ENCODE data around the gene METTL2B.
"Not testable (repeated sequence)": the region's sequence is repeated elsewhere in the genome, so short reads cannot be mapped to it uniquely, and the experiment has no call there.

METTL2B gene, protein sequence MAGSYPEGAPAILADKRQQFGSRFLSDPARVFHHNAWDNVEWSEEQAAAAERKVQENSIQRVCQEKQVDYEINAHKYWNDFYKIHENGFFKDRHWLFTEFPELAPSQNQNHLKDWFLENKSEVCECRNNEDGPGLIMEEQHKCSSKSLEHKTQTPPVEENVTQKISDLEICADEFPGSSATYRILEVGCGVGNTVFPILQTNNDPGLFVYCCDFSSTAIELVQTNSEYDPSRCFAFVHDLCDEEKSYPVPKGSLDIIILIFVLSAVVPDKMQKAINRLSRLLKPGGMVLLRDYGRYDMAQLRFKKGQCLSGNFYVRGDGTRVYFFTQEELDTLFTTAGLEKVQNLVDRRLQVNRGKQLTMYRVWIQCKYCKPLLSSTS

DNA sequence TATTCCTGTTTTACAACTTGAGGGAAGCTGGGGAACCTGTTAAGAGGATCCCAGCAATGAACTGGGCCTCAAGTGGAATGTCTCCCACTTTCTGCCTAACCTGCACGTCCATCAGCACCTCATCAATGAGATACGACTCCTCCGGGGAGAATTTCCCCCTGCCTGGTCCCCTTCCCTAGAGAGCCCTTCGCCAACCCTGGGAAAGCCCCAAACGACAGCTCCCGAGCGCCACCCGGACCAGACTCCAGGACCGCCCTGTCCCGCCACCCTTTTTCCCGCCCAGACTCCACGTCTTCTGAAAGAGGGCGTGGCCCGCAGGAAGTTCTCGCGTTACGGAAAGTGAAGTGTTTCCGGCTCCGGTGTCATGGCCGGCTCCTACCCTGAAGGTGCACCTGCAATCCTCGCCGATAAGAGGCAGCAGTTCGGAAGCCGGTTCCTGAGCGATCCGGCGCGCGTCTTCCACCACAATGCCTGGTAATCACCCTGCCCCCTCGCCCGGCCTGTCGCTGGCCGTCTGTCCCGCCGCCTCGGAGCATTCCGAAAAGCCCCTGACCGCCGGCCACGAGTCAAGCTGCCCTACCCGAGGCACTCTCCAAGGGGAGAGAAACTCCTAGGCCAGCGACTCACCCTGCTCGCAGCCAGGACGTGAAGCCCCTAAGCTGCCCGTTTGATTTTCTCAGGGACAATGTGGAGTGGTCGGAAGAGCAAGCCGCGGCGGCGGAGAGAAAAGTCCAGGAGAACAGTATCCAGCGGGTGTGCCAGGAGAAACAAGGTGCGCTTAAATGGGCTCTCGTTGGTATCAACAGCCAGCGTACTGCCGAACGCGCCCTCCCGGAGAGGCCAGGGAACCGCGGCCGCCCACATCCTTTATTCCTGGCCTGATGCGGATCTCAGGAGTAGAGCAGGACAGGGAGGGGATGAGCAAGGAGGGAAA, at the start of gene METTL2B:
Gene METTL2B, plus strand, starts transcription at position 347 of the 934 bp plus-strand sequence. Its CDS starts 18 bp downstream, at position 365.
- peak; percentile 91 for DNase-seq
- not testable (repeated sequence) for H3K9me3 Mint-ChIP-seq, H3K27me3 Mint-ChIP-seq
- H3K4me3 Mint-ChIP-seq, result peak within 1 kb of the TSS; percentile 98
- peak; percentile 95 for ATAC-seq
- H3K4me1 Mint-ChIP-seq, result peaks cover 41% of the 10 kb centered on the region
- peak within 1 kb of the TSS; percentile 94 for H3K27ac Mint-ChIP-seq
- peaks cover 26% of the 10 kb centered on the region for H3K36me3 Mint-ChIP-seq (ENCODE audit: low read depth)

DNA sequence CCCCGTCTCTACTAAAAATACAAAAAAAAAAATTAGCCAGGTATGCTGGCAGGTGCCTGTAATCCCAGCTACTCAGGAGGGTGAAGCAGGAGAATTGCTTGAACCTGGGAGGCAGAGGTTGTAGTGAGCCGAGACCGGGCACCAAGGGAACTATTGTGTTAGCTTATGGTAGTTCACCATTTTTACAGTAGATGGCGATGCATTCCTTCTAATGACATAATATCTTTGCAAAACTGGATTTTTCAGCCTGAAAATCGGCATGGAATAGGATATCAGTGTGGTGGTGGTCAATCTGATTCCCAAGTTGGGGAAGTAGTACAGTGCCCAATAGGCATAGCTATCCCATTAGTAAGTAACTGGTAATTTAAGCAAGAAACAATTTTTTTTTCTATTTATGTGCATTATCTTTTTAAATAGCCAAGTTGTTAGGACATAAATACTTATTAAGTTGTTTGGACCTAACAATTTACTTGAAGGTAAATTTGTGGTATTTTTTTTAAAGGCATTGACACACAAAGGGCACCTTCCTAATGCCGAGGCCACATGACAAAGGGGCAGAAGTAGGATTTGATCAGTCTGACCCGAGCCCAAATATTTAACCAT, 49.2 kb upstream of the METTL2B start:
- no peaks in the 10 kb centered on the region for H3K36me3 Mint-ChIP-seq (ENCODE audit: low read depth)
- no peaks in the 10 kb centered on the region for H3K9me3 Mint-ChIP-seq
- peaks cover 5% of the 10 kb centered on the region for H3K27me3 Mint-ChIP-seq
- no peak overlapping the region for H3K27ac Mint-ChIP-seq
- DNase-seq, result no peak
- peaks cover 2% of the 10 kb centered on the region for H3K4me1 Mint-ChIP-seq
- H3K4me3 Mint-ChIP-seq, result no peak overlapping the region
- ATAC-seq, result peak; percentile 52

DNA sequence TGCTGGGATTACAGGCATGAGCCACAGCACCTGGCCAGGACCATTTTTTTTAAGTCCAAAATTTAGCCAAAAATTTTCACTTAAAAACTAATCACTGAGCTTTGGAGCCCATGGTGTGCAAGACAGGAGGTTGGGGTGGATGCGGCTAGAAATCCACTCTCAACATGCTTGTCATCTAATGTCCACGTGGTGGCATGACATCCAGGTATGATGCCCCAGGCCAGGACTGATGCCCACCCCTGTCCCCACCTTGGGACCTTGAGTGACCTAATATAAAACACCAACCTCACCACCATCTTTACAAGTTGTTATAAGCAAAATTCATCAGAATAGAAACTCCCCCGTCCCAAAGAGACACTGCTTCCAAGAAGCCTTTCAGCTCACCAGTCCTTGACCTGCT, 46.3 kb upstream of the METTL2B start:
- Mint-ChIP-seq H3K36me3 (ENCODE audit: low read depth) (no peaks in the 10 kb centered on the region), H3K27me3 (peaks cover 7% of the 10 kb centered on the region), H3K9me3 (no peaks in the 10 kb centered on the region), H3K4me3 (no peak overlapping the region), H3K27ac (no peak overlapping the region), H3K4me1 (peaks cover 4% of the 10 kb centered on the region)
- DNase-seq, result no peak
- ATAC-seq, result no peak

DNA sequence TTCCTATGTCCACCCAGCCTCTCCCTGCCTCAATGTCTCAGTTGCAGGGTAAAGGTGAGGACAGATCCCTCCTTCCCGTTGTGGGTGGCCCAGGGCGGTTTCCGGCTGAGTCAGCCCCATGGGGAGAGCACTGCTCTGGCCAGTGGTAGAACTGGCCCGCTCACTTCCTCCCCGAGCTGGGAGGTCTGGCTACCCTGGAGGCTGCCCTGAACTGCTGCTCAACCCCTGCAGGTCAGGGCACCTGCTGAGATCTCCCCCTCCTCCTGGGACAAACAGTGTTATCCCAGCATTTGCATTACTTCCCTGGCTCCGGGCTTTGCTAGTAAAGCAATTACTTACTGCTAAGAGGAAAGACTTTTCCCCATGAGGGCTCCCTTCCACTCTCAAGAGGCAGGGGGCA, 45.3 kb upstream of the METTL2B start:
- DNase-seq (no peak), ATAC-seq (no peak)
- no peaks in the 10 kb centered on the region for H3K9me3 Mint-ChIP-seq
- no peaks in the 10 kb centered on the region for H3K36me3 Mint-ChIP-seq (ENCODE audit: low read depth)
- H3K4me1 Mint-ChIP-seq, result peaks cover 4% of the 10 kb centered on the region
- no peak overlapping the region for H3K4me3 Mint-ChIP-seq
- peaks cover 7% of the 10 kb centered on the region for H3K27me3 Mint-ChIP-seq
- H3K27ac Mint-ChIP-seq, result no peak overlapping the region

DNA sequence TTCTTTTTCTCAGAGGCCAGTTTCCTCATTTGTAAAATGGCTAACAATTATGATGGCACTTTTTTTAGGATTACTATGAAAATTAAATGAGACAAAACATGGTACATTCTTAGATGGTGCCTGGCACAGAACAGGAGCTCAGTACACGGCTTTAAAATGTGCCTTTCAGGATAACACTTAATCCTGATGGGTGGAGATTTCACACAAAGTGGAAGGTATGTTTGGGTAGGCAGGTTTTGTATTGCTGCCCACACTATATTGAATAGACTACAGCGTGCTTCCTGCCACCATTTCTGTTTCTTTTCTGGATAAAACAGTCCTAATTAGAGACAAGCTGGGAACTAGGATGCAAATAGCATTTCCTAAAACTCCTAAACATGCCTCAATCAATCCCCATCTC, 44.8 kb upstream of the METTL2B start:
- Mint-ChIP-seq H3K36me3 (ENCODE audit: low read depth) (no peaks in the 10 kb centered on the region), H3K27ac (no peak overlapping the region), H3K4me1 (peaks cover 4% of the 10 kb centered on the region), H3K27me3 (peaks cover 7% of the 10 kb centered on the region), H3K9me3 (no peaks in the 10 kb centered on the region), H3K4me3 (no peak overlapping the region)
- DNase-seq, result no peak
- no peak for ATAC-seq

DNA sequence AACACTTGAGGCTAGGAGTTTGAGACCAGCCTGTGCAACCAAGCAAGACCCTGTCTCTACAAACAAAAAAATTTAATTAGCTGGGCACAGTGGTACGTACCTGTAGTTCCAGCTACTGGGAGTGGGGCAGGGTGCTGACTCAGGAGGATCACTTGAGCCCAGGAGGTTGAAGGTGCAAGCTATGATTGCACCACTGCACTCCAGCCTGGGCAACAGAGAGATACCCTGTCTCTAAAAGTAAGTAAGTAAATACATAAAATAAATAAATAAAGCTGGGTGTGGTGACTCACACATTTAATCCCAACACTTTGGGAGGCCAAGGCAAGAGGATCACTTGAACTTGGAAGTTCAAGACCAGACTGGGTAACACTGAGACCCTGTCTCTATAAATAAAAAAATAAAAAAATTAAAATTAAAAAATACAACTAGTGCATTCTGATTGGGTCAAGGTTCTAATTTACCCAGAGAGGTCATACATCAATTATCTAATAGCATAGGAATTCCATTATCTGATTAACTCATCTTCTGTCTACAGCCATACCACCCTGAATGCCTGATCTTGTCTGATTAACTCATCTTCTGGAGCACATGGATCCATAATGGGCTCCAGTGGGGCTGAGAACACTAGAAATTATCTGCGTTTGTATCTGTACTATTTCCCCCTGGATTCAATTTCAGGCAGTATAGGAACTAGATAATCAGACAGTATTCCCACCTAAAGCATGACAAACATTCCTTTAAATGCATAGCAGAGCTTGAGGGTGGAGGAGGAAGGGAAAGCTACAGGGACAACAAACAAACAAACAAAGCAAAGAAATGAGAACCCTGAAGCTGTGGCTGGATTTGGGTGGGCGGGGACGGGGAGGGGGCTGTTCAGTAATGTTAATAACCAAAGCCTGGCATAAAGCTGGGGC, 41.9 kb upstream of the METTL2B start:
- ATAC-seq, result no peak
- no peaks in the 10 kb centered on the region for H3K9me3 Mint-ChIP-seq
- no peaks in the 10 kb centered on the region for H3K36me3 Mint-ChIP-seq (ENCODE audit: low read depth)
- peaks cover 3% of the 10 kb centered on the region for H3K27me3 Mint-ChIP-seq
- H3K27ac Mint-ChIP-seq, result no peak overlapping the region
- H3K4me3 Mint-ChIP-seq, result no peak overlapping the region
- no peak for DNase-seq
- H3K4me1 Mint-ChIP-seq, result peaks cover 4% of the 10 kb centered on the region

DNA sequence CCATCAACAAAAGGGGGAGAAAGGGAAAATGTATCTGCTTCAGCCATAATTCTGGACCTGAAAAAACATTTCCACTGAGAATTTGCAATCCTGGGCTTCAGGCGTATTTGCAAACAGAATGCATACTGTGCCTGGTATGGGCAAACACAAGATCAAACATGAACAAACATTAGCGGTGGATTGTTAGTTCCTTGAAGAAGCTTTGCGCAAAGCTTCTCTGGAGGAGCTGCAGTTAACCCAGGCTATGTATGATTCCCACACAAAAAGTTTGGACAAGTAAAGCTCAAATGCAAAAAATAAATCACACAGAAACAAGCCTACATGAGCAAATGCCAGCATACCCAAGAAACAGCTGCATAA, 41.2 kb upstream of the METTL2B start:
- no peak for DNase-seq
- Mint-ChIP-seq H3K4me1 (peaks cover 4% of the 10 kb centered on the region), H3K27me3 (peaks cover 2% of the 10 kb centered on the region), H3K36me3 (ENCODE audit: low read depth) (no peaks in the 10 kb centered on the region), H3K27ac (no peak overlapping the region), H3K4me3 (no peak overlapping the region), H3K9me3 (no peaks in the 10 kb centered on the region)
- no peak for ATAC-seq

DNA sequence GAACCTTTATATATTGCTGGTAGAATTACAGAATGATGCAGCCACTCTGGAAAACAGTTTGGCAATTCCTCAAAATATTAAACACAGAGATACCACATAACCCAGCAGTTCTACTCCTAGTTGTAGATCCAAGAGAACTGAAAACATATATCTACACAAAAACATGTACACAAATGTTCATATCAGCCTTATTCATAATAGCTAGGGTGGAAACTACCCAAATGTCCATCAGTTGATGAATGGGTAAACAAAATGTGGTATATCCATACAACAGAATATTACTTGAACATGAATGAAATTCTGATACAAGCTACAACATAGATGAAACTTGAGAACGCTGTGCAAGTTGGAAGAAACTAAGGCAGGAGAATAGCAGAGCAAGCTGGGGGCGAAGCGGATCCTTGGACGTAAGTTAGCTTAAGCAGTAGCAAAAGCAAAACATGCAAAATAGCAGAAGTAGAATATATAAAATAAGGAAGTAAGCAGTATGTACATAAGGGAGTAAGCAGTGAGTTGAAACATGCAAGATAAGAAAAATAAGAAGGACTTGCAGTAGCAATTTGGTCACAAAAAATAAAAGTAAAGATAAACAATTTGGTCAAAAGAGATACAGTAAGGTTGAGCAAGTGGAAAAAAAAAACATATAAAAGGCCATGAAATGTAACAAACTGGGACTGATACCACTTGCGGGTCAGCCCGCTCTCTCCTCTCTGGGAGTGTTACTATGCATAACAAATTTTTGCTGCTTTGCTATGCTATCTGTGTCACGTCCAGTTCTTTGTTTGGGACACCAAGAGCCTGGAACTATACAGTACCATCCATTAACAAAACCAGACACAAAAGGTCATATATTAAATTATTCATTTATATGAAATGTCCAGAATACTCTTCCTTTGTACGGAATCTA, 38.9 kb upstream of the METTL2B start:
- peaks cover 4% of the 10 kb centered on the region for H3K4me1 Mint-ChIP-seq
- ATAC-seq, result no peak

DNA sequence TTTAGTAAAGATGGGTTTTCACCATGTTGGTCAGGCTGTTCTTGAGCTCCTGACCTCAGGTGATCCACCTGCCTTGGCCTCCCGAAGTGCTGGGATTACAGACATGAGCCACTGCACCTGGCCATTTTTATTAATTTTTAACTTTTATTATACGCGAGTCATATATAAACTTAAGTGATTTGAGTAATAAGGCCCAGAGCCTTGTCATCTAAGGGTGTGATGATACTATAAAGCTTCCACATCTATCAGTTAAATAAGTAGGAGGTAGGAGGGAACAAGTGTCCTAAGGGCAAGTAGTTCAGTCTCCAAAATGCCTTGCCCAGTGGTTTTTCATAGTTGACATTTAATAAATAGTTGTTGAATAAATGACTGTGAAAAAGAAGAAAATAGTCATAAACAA, 34.2 kb upstream of the METTL2B start:
- ATAC-seq, result no peak
- no peak overlapping the region for H3K27ac Mint-ChIP-seq
- H3K36me3 Mint-ChIP-seq (ENCODE audit: low read depth), result no peaks in the 10 kb centered on the region
- no peak overlapping the region for H3K4me3 Mint-ChIP-seq
- no peak for DNase-seq
- peaks cover 4% of the 10 kb centered on the region for H3K4me1 Mint-ChIP-seq
- no peaks in the 10 kb centered on the region for H3K9me3 Mint-ChIP-seq
- no peaks in the 10 kb centered on the region for H3K27me3 Mint-ChIP-seq

More for the DNA sequence above, 38.9 kb upstream of the METTL2B start:
- Mint-ChIP-seq H3K4me3 (no peak overlapping the region), H3K27ac (no peak overlapping the region), H3K27me3 (peaks cover 2% of the 10 kb centered on the region), H3K36me3 (ENCODE audit: low read depth) (no peaks in the 10 kb centered on the region), H3K9me3 (no peaks in the 10 kb centered on the region)
- DNase-seq, result no peak

DNA sequence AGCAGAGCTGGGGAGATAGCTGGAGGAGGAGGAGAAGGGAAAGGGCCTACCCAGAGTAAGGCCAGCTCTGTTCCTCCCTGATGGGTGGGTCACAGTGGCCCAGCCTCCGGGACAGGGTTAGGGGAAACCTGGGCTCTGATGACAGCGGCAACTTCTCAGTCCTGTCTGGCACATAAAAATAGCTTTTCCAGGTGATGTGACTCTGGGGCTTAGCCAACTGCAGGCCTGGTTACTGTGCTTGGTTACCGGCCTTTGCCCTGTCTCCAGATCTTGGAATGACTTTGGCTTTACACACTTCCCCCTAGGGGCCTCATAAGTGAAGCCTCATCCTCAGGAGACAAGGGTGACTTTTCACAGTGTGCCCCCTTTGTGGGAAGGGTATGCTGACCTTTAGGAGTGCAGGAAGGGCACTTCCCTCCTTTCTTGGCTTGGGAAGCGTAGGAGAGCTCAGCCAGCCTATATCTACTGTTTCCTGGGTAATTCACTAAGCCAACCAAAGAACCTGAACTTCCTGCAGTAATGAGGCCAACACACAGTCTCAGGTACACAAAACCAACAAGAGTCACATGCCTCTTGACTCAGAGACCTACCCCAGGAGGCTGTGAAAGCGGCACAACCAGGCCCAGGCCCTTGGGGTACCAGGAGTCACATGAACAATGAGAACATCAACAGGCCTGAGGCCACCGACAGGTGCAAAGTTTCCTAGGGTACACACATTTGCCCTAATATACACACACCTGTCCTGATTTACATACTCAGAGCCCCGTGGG, 32.5 kb upstream of the METTL2B start:
- Mint-ChIP-seq H3K4me1 (peaks cover 19% of the 10 kb centered on the region), H3K9me3 (no peaks in the 10 kb centered on the region), H3K27me3 (no peaks in the 10 kb centered on the region), H3K27ac (no peak overlapping the region), H3K36me3 (ENCODE audit: low read depth) (no peaks in the 10 kb centered on the region), H3K4me3 (no peak overlapping the region)
- ATAC-seq, result peak; percentile 23
- no peak for DNase-seq

DNA sequence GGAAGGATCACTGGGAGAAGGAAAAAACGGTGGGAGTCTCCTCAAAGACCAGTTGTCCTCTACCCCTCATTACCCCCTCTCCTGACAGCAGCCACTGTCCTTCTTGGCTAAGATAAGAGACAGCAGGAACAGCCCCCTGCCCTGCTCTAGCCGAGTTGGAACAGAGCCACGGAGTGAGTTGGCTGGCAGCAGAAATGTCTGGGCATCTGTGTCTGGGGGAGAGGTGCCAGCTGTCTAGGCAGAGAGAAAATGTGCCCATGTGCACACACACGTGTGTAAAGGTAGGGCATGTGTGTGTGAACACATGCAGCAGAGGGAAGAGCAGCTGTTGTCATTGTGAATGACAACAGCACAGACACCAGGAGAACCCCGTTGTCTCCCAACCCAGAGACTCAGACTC, 30.2 kb upstream of the METTL2B start:
- Mint-ChIP-seq H3K9me3 (peaks cover 4% of the 10 kb centered on the region), H3K27ac (no peak overlapping the region), H3K4me1 (peaks cover 36% of the 10 kb centered on the region), H3K36me3 (ENCODE audit: low read depth) (no peaks in the 10 kb centered on the region), H3K4me3 (no peak overlapping the region), H3K27me3 (no peaks in the 10 kb centered on the region)
- DNase-seq (no peak), ATAC-seq (no peak)

DNA sequence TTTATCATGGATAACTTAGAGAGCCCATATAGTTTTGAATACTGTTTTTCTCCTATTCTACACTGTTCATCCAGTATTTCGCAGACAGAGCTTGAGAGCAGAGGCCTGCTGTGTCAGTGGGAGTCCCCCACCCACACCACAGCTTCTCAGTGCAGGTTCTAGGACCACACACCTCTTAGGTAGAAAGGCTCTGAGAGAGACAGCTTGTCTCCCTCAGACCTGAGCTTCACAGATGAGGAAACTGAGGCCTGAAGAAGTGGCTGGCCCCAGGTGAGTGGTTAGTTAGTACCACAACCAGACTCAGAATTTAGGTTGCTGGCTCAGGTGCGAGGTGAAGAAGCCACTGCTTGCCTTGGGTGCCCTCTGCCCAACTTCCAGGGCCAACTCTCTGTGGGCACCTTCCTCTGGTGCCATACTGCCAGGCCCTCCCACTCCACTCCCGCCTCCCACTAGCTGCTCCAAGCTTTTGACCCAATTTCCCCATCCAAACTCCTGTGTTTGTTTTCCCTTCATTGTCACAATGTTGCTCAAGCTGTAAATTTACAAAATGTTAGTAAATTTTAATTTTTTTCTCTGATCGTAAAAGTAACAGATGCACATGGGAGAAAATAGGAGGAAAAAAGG, 28.5 kb upstream of the METTL2B start:
- no peak for DNase-seq
- Mint-ChIP-seq H3K27me3 (peaks cover 10% of the 10 kb centered on the region), H3K4me1 (peaks cover 53% of the 10 kb centered on the region), H3K4me3 (no peak overlapping the region), H3K9me3 (peaks cover 4% of the 10 kb centered on the region), H3K36me3 (ENCODE audit: low read depth) (no peaks in the 10 kb centered on the region), H3K27ac (no peak overlapping the region)
- peak; percentile 55 for ATAC-seq

All from activated naive CD8-positive, alpha-beta T cell treated with anti-CD3 and anti-CD28 coated beads, Interleukin-2, amount 50 U/mL, for 24 hours (primary cell).